Gastrocnemius medialis (tissue), 4 donors: ENCODE measurements around the gene CDC34.

Experiments used
- CTCF ChIP-seq, 5 experiments: fragments of 450-650 bp in 3 of 5; fragments of 200-600 bp in 2 of 5; sonication (generic) in 2 of 5; IDR thresholded peaks in 4 of 5; conservative IDR thresholded peaks in 1 of 5; 1 replicate in 4 of 5; 2 replicates in 1 of 5; pipeline ENCODE4 v1.5.1; 2016 to 2019; ENCODE audit warnings: antibody characterized with exemption in 5 of 5, mild to moderate bottlenecking in 3 of 5, moderate library complexity in 3 of 5
- POLR2A ChIP-seq, 2 donors: fragments of 450-650 bp; IDR thresholded peaks; one replicate each; pipeline ENCODE4 v1.6.1; 2017; ENCODE audit warnings: antibody characterized with exemption in 2 of 2, mild to moderate bottlenecking in 2 of 2, moderate library complexity in 2 of 2

DNA sequence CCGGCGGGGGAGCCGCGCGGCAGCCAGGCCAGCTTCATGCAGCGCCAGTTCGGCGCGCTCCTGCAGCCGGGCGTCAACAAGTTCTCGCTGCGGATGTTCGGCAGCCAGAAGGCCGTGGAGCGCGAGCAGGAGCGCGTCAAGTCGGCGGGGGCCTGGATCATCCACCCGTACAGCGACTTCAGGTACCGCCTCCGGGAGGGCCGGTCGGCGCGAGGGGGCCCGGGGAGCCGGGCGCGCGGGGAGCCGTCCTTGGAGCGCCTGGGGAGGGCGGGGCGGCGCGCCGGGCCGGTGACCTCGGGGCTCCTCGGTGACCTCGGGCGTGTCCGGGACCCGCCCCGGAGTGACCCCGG lies 58.8 kb downstream of the CDC34 start:
- TF ChIP-seq CTCF (IDR thresholded peaks at IDR 0.05 in 4 of 5, conservative IDR thresholded peaks at IDR 0.05 in 1 of 5) (no peak), POLR2A (IDR thresholded peaks at IDR 0.05) (no peak)
